Gastroesophageal sphincter (tissue), 4 donors: ENCODE results near the gene BCKDHA. TPM values are rescaled to one million over a fixed set of nuclear protein-coding genes. Genes with fewer than 3 reads are reported as not detected.
"Not testable (repeated sequence)": the region's sequence is repeated elsewhere in the genome, so short reads cannot be mapped to it uniquely, and the experiment has no call there.

Experiments used
- ATAC-seq: fragments of 150-250 bp; one replicate; pipeline ENCODE4 v1.9.1; 2016; ENCODE audit warnings: mild to moderate bottlenecking, moderate library complexity
- H3K27ac ChIP-seq, 4 donors: fragments of 200-600 bp; sonication (generic) in 3 of 4; 1 replicate in 3 of 4; 2 replicates in 1 of 4; pipeline ENCODE4 v1.5.1; 2016 to 2019
- H3K27me3 ChIP-seq: fragments of 200-600 bp; sonication (generic); one replicate; pipeline ENCODE4 v1.5.1; 2019
- H3K36me3 ChIP-seq, 2 donors: fragments of 200-600 bp; sonication (generic); one replicate each; pipeline ENCODE4 v1.5.1; 2019; ENCODE audit warnings: control low read depth in 1 of 2
- H3K4me1 ChIP-seq, 3 donors: fragments of 200-600 bp; sonication (generic); 1 replicate in 2 of 3; 2 replicates in 1 of 3; pipeline ENCODE4 v1.5.1; 2016 to 2019; ENCODE audit warnings: control low read depth in 2 of 3
- H3K4me3 ChIP-seq, 2 donors: fragments of 200-600 bp; sonication (generic); one replicate each; pipeline ENCODE4 v1.5.1; 2019; ENCODE audit warnings: mild to moderate bottlenecking in 1 of 2, moderate library complexity in 1 of 2
- H3K9me3 ChIP-seq, 3 donors: fragments of 200-600 bp; sonication (generic); one replicate each; pipeline ENCODE4 v1.5.1; 2017 to 2019; ENCODE audit warnings: control low read depth in 2 of 3
- CTCF ChIP-seq, 4 experiments: fragments of 200-600 bp in 2 of 4; fragments of 450-650 bp in 2 of 4; sonication (generic) in 1 of 4; IDR thresholded peaks; one replicate each; pipeline ENCODE4 v1.5.1; 2017 to 2019; ENCODE audit warnings: antibody characterized with exemption in 4 of 4, mild to moderate bottlenecking in 2 of 4, moderate library complexity in 2 of 4
- EP300 ChIP-seq: sonication (generic); formaldehyde crosslinking; IDR thresholded peaks from one replicate; pipeline ENCODE4 v1.6.1; 2017; ENCODE audit warnings: antibody characterized with exemption, mild to moderate bottlenecking
- POLR2A ChIP-seq, 2 donors: fragments of 450-650 bp; IDR thresholded peaks; one replicate each; pipeline ENCODE4 v1.6.1; 2017; ENCODE audit warnings: antibody characterized with exemption in 2 of 2, mild to moderate bottlenecking in 2 of 2, moderate library complexity in 1 of 2
- POLR2AphosphoS5 ChIP-seq: sonication (generic); formaldehyde crosslinking; IDR thresholded peaks from one replicate; pipeline ENCODE4 v1.6.1; 2017; ENCODE audit warnings: antibody characterized with exemption
- WGBS, 2 donors: methylation state at CpG; one replicate each; pipeline ENCODE4 v1.1.5; 2018; ENCODE audit warnings: low coverage in 1 of 2; 5-methylcytosine and 5-hydroxymethylcytosine counted together
- total RNA-seq, 4 donors: library from RNA; depleted of rRNA; stranded (reverse); fragments of >200 nt; gene quantifications; one replicate each; pipeline ENCODE4 v1.1.0, GENCODE V29; 2016

BCKDHA gene
- total RNA-seq, 4 donors from 2014 or later, result 35.0 to 47.9 (median 38.3) TPM

GRCh38 chr19:41369769-41370168, 27.8 kb upstream of the BCKDHA start:
- H3K4me1 ChIP-seq, result peaks cover 0 to 21% (median 8%) of the 10 kb centered on the region in 3 donors
- H3K27me3 ChIP-seq, result no peaks in the 10 kb centered on the region
- H3K36me3 ChIP-seq, result peaks cover 0 to 4% of the 10 kb centered on the region in 2 donors
- WGBS, 2 donors, result 100% methylated on average over 2 of the region's 2 CpGs; no CpG with 5 or more reads in 1 of the 2 donors
- no peak overlapping the region for H3K27ac ChIP-seq
- TF ChIP-seq POLR2AphosphoS5 (no peak), EP300 (no peak), CTCF (IDR thresholded peaks at IDR 0.05) (no peak), POLR2A (IDR thresholded peaks at IDR 0.05) (no peak)
- H3K4me3 ChIP-seq, result no peak overlapping the region
- ATAC-seq, result no peak
- no peaks in the 10 kb centered on the region for H3K9me3 ChIP-seq

GRCh38 chr19:41371119-41371518, 26.5 kb upstream of the BCKDHA start:
- H3K9me3 ChIP-seq, H3K36me3 ChIP-seq, H3K27me3 ChIP-seq, H3K27ac ChIP-seq, H3K4me3 ChIP-seq, ATAC-seq: not testable (repeated sequence)
- WGBS, 2 donors, result 95% methylated on average over 5 of the region's 5 CpGs; no CpG with 5 or more reads in 1 of the 2 donors
- peaks cover 0 to 24% (median 8%) of the 10 kb centered on the region in 3 donors for H3K4me1 ChIP-seq

- TF ChIP-seq CTCF (IDR thresholded peaks at IDR 0.05) (no peak), EP300 (no peak), POLR2AphosphoS5 (no peak), POLR2A (IDR thresholded peaks at IDR 0.05) (no peak)
- Histone ChIP-seq H3K9me3 (no peaks in the 10 kb centered on the region), H3K27ac (no peak overlapping the region), H3K36me3 (peaks cover 0 to 4% of the 10 kb centered on the region in 2 donors), H3K4me3 (no peak overlapping the region), H3K27me3 (no peaks in the 10 kb centered on the region), H3K4me1 (peaks cover 0 to 29% (median 8%) of the 10 kb centered on the region in 3 donors)
- 96 to 97% methylated on average over 4 to 8 of the region's 8 CpGs for WGBS, 2 donors
- no peak for ATAC-seq
Measured at GRCh38 chr19:41371541-41371940, 26.1 kb upstream of the BCKDHA start.

- TF ChIP-seq CTCF (IDR thresholded peaks at IDR 0.05) (no peak), POLR2AphosphoS5 (no peak), POLR2A (IDR thresholded peaks at IDR 0.05) (no peak), EP300 (no peak)
- Histone ChIP-seq H3K36me3 (peaks cover 0 to 3% of the 10 kb centered on the region in 2 donors), H3K27me3 (no peaks in the 10 kb centered on the region), H3K9me3 (no peaks in the 10 kb centered on the region), H3K4me3 (no peak overlapping the region), H3K27ac (no peak overlapping the region), H3K4me1 (peaks cover 0 to 33% (median 12%) of the 10 kb centered on the region in 3 donors)
- ATAC-seq, result no peak
- WGBS, 2 donors, result 61 to 74% methylated on average over 2 of the region's 2 CpGs
Measured at GRCh38 chr19:41372501-41372900, 25.1 kb upstream of the BCKDHA start.

GRCh38 chr19:41373993-41374392, 23.6 kb upstream of the BCKDHA start:
- Histone ChIP-seq H3K4me1 (peaks cover 0 to 33% (median 12%) of the 10 kb centered on the region in 3 donors), H3K9me3 (no peaks in the 10 kb centered on the region), H3K27ac (peak overlapping the region in 3 of 4 donors; percentile 3 to 37 (median 26)), H3K4me3 (no peak overlapping the region), H3K27me3 (no peaks in the 10 kb centered on the region), H3K36me3 (no peaks in the 10 kb centered on the region)
- 14 to 19% methylated on average over 2 to 8 of the region's 12 CpGs for WGBS, 2 donors
- peak; percentile 74 for ATAC-seq
- TF ChIP-seq POLR2A (IDR thresholded peaks at IDR 0.05) (no peak), POLR2AphosphoS5 (peak; percentile 96)

- peak; percentile 64 for ATAC-seq
- Histone ChIP-seq H3K4me1 (peaks cover 0 to 33% (median 12%) of the 10 kb centered on the region in 3 donors), H3K36me3 (peaks cover 0 to 5% of the 10 kb centered on the region in 2 donors), H3K4me3 (peak within 1 kb of the TSS; percentile 33 to 65), H3K27ac (peak within 1 kb of the TSS; percentile 7 to 83 (median 76)), H3K9me3 (no peaks in the 10 kb centered on the region), H3K27me3 (no peaks in the 10 kb centered on the region)
- 0 to 5% methylated on average over 6 to 9 of the region's 47 CpGs for WGBS, 2 donors
- TF ChIP-seq EP300 (no peak), POLR2A (IDR thresholded peaks at IDR 0.05) (no peak), CTCF (IDR thresholded peaks at IDR 0.05) (no peak), POLR2AphosphoS5 (no peak)
Measured at GRCh38 chr19:41376241-41376997, 21.2 kb upstream of the BCKDHA start, which contains the start of gene TMEM91. TSS of gene TMEM91 (plus strand) at chr19:41376533. CDS start at chr19:41378310, 1,777 bp downstream.
